SIG-M5 treated with dmso at 0.1 percent for 504 hours (cell line): ENCODE measurements around the gene PLA2G15.
A peak's percentile ranks its signal among the peaks of the same experiment; 100 is the strongest.

ENCODE experiments used
- DNase-seq: peaks from one replicate; lab custom pipeline; 2025; ENCODE audit not compliant: unreplicated experiment; lab: John Stamatoyannopoulos, UW

Gene PLA2G15

DNA sequence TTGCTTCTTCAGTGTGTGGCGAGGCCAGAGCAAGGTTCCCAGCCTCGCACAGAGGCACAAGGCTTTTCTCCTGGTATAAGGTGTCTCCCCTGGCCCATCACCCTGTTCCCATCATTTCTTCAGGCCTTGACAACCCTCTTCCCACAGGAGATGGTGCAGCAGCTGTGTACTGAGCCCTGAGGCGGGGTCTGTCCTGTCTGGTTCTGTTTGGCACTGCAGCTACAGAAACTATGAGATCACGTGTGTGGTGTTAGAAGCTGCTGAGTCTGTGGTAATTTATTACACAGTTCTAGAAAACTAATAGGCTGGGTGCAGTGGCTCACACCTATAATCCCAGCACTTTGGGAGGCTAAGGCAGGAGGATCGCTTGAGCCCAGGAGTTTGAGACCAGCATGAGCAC, 7.2 kb downstream of the PLA2G15 start:
- no peak for DNase-seq

GRCh38 chr16:68253721-68254120, 8.5 kb downstream of the PLA2G15 start:
- DNase-seq, result no peak

DNA sequence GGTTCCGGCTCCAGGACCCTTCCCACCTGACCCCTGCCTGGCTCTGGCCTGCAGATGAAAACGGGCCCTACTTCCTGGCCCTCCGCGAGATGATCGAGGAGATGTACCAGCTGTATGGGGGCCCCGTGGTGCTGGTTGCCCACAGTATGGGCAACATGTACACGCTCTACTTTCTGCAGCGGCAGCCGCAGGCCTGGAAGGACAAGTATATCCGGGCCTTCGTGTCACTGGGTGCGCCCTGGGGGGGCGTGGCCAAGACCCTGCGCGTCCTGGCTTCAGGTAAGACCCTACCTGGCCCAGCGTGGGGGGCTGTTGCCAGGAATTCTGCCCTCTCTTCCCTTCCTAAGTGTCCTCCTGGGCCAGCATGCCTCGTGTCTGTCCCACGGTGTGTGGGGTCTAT, 10.5 kb downstream of the PLA2G15 start:
- no peak for DNase-seq

DNA sequence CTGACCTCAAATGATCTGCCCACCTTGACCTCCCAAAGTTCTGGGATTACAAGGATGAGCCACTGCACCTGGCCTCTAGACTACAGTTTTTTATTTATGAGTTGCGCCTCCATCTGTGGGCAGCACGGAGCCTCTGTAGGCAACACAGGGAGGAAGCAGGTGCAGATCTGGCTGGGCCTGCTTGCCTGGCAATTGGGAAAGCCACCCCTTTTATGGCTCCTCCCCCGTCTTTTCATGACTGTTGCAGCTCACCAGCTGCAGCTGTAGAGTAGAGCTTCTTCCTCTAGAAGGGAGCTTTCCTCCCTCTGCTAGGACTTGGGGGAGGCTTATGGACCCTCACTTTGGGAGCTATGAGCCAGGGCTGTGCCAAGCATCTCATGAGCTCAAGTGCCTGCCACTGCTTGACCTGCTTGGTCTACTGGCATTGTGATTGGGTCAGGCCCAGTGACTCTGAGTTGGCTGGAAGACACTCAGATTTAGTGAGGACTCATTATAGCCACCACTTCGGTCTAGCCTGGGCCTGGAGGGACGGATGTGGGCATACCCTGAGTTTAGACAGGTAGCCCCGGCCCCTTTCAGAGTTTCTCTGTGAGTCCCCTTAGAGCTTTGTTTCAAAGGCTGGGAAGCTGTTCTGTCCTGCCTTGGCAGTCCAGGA, 12.2 kb downstream of the PLA2G15 start:
- peak; percentile 76 for DNase-seq

- no peak for DNase-seq
Observed at GRCh38 chr16:68257906-68258800, 13.0 kb downstream of the PLA2G15 start.

- no peak for DNase-seq
Observed at GRCh38 chr16:68259007-68259825, 14.0 kb downstream of the PLA2G15 start.

DNA sequence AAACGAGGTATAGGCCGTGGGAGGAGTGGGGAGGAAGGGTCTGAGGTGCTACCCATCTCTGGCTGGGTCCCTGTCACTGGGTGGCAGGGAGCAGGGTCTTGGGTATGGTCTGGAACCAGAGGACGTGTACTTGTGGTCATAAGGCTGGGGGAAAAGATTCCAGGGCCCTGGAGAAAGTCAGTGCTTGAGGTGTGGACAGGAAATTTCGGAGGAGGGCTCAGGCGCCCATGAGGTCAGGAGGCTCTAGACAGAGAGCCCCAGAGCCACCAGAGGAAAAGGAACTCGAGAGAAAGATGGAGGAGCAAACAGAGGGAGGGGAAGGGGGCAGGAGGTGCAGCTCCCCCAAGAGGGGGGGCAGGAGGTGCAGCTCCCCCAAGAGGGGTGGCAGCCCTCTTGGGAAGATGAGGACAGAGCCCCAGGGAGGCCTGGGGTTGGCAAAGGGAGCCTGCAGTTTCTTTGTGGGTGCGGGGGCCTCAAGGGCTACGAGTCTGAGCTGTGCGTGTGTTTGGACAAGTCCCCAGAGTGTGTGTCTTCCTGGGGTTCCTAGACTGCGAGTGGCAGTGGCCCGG, 18.5 kb downstream of the PLA2G15 start:
- no peak for DNase-seq

- DNase-seq, result peak; percentile 67
Observed at GRCh38 chr16:68264128-68265077, 19.2 kb downstream of the PLA2G15 start, which contains the start of gene SLC7A6. Gene SLC7A6 (plus strand): TSS chr16:68264526. CDS start chr16:68274727, 10,201 bp downstream.

- peak; percentile 81 for DNase-seq
Observed at GRCh38 chr16:68265078-68265920, 20.1 kb downstream of the PLA2G15 start.

GRCh38 chr16:68267612-68268405, 22.6 kb downstream of the PLA2G15 start:
- DNase-seq, result no peak

GRCh38 chr16:68269793-68270192, 24.6 kb downstream of the PLA2G15 start:
- DNase-seq, result no peak

DNA sequence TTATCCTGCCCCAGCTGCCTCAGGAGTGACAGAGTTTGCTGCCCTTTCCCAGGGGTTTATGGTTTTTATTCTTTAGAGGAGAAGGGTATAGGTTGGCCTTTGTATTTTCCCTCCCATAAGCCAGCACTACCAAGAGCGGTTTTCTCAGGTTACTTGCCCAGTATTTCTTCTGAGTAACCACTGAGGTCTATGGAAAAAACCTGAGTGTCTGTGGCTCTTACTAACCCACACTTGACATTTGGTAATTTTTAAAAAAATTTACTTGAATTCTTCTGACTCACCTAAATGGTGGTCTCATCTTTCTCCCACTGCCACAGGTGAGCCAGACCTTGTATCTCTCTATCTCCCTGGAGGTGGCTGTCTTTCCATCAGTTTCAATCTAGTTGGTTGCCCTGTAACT, 25.2 kb downstream of the PLA2G15 start:
- DNase-seq, result no peak

DNA sequence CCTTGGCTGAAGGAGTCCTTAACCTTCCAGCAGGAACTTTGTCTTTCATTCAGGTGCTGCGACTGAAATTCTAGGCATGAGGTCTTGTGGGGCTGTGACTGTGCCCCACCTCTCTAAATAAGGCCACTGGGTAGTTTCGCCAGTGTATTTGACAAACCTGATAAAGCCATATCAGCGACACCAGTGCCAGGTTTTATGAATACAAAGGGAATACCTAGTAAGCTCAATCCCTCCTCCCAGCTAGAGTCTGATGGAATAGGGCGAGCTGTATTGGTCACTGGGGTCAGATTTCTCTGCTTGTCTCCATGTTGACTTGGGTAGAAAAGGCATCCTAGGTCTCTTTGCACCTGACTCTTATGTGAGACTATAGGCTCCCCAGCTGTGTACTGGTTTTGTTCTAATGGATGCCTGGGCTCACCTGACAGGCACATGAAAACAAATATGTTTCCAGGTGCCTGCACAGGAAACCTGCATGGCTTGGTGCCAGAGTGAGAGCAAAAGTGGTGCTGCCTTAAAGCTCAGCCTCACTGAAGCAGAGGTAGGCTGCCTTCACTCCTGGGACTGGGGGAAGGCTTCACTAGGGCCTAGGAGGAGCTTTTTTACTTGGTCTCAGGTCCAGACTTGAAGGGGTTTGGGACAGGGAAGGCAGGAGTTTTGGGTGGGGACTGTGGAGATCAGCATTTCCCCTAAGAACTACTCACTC, 27.5 kb downstream of the PLA2G15 start:
- DNase-seq, result no peak

GRCh38 chr16:68273459-68273858, 28.3 kb downstream of the PLA2G15 start:
- DNase-seq, result no peak

GRCh38 chr16:68273896-68274295, 28.7 kb downstream of the PLA2G15 start:
- no peak for DNase-seq

- no peak for DNase-seq
Observed at GRCh38 chr16:68274441-68274840, 29.3 kb downstream of the PLA2G15 start.

DNA sequence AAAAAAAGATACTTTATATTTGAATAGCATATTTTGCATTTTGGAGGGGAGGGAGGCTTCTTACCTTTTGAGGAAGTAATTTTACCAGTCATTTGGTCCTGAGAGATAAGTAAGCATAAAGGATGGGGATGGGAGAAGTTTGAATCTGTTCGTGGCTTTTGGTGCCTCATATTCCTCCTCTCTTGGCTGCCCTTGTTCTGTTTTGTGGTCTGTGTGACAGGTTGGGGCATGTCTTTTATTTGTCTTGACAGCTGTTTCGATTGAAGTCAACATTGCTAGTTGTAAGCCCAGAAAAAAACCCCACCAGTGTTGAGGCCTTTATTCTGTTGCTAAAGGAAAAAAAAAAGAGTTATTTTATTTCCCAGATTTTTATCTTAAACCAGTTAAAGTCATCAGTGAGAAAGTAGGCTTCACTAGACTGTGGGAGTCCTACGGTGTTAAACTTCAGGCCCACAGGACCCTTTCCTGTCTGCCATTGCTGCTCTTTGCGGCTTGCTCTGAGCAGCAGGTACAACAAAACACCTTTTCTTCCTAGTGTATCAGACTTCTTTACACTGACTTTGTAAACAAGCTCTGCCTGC, 30.5 kb downstream of the PLA2G15 start:
- DNase-seq, result no peak
